ENCODE results near the gene CYSLTR1.
"Not testable (repeated sequence)": the region's sequence is repeated elsewhere in the genome, so short reads cannot be mapped to it uniquely, and the experiment has no call there.

CYSLTR1 gene

GRCh38 chrX:78303086-78303485, 24.3 kb downstream of the CYSLTR1 start:
- no peak overlapping the region for H3K27ac ChIP-seq (ENCODE audit: low read length)
- H3K9me3 ChIP-seq (replicated peaks; ENCODE audit: insufficient read depth, low read length), result no peaks in the 10 kb centered on the region
- H3K27me3 ChIP-seq (replicated peaks; ENCODE audit: insufficient read depth, low read length), result no peaks in the 10 kb centered on the region
- H4K20me1 ChIP-seq (ENCODE audit: insufficient read depth, low read length), result no peaks in the 10 kb centered on the region
- H3K36me3 ChIP-seq (replicated peaks; ENCODE audit: insufficient read depth, low read length), result no peaks in the 10 kb centered on the region
- no peak overlapping the region for H3K4me3 ChIP-seq (ENCODE audit: low read length)
- H3K79me2 ChIP-seq (ENCODE audit: low read length), result peaks cover 29% of the 10 kb centered on the region
- TF ChIP-seq EZH2 (optimal IDR thresholded peaks at IDR 0.05; ENCODE audit: low read depth, low read length), result no peak
- TF ChIP-seq CTCF (IDR thresholded peaks at IDR 0.05; ENCODE audit: low read length), result no peak
- no peak for TF ChIP-seq EZH2phosphoT487 (IDR thresholded peaks at IDR 0.05; ENCODE audit: low read length)
- DNase-seq, result no peak
- no peaks in the 10 kb centered on the region for H3F3A ChIP-seq (ENCODE audit: insufficient read depth, low read length)
- H3K4me2 ChIP-seq (ENCODE audit: low read depth, low read length), result no peak overlapping the region
- no peak overlapping the region for H3K9ac ChIP-seq (ENCODE audit: low read length)
- H3K4me1 ChIP-seq (ENCODE audit: low read length), result no peaks in the 10 kb centered on the region
- H2AFZ ChIP-seq (ENCODE audit: low read length), result no peak overlapping the region
- H3K9me2 ChIP-seq (replicated peaks; ENCODE audit: insufficient read depth, low read length), result no peaks in the 10 kb centered on the region

- H3K79me2 ChIP-seq (ENCODE audit: low read length), result peaks cover 12% of the 10 kb centered on the region; the same call in 1 of the 2 replicates
- not testable (repeated sequence) for H3K4me1 ChIP-seq (ENCODE audit: low read length); H3K4me2 ChIP-seq (ENCODE audit: low read depth, low read length); H3K27ac ChIP-seq (ENCODE audit: low read length); H3K9ac ChIP-seq (ENCODE audit: low read length); H3K4me3 ChIP-seq (ENCODE audit: low read length); H3K9me2 ChIP-seq (replicated peaks; ENCODE audit: insufficient read depth, low read length); DNase-seq; H2AFZ ChIP-seq (ENCODE audit: low read length); H3F3A ChIP-seq (ENCODE audit: insufficient read depth, low read length); H3K9me3 ChIP-seq (replicated peaks; ENCODE audit: insufficient read depth, low read length); H3K27me3 ChIP-seq (replicated peaks; ENCODE audit: insufficient read depth, low read length); H3K36me3 ChIP-seq (replicated peaks; ENCODE audit: insufficient read depth, low read length); H4K20me1 ChIP-seq (ENCODE audit: insufficient read depth, low read length)
Measured at GRCh38 chrX:78300933-78301332, 26.5 kb downstream of the CYSLTR1 start.

GRCh38 chrX:78283511-78283910, 43.9 kb downstream of the CYSLTR1 start:
- no peaks in the 10 kb centered on the region for H3F3A ChIP-seq (ENCODE audit: insufficient read depth, low read length)
- no peak overlapping the region for H3K4me3 ChIP-seq (ENCODE audit: low read length)
- H3K9ac ChIP-seq (ENCODE audit: low read length), result no peak overlapping the region
- H3K9me2 ChIP-seq (replicated peaks; ENCODE audit: insufficient read depth, low read length), result no peaks in the 10 kb centered on the region
- TF ChIP-seq EZH2phosphoT487 (IDR thresholded peaks at IDR 0.05; ENCODE audit: low read length) (no peak), CTCF (IDR thresholded peaks at IDR 0.05; ENCODE audit: low read length) (no peak), EZH2 (optimal IDR thresholded peaks at IDR 0.05; ENCODE audit: low read depth, low read length) (no peak)
- H3K4me2 ChIP-seq (ENCODE audit: low read depth, low read length), result no peak overlapping the region
- H3K27ac ChIP-seq (ENCODE audit: low read length), result no peak overlapping the region
- no peaks in the 10 kb centered on the region for H3K36me3 ChIP-seq (replicated peaks; ENCODE audit: insufficient read depth, low read length)
- H4K20me1 ChIP-seq (ENCODE audit: insufficient read depth, low read length), result no peaks in the 10 kb centered on the region
- H3K9me3 ChIP-seq (replicated peaks; ENCODE audit: insufficient read depth, low read length), result no peaks in the 10 kb centered on the region
- H3K27me3 ChIP-seq (replicated peaks; ENCODE audit: insufficient read depth, low read length), result no peaks in the 10 kb centered on the region
- no peak overlapping the region for H2AFZ ChIP-seq (ENCODE audit: low read length)
- no peaks in the 10 kb centered on the region for H3K79me2 ChIP-seq (ENCODE audit: low read length)
- no peaks in the 10 kb centered on the region for H3K4me1 ChIP-seq (ENCODE audit: low read length)
- no peak for DNase-seq

- no peak overlapping the region for H3K9ac ChIP-seq (ENCODE audit: low read length)
- TF ChIP-seq EZH2 (optimal IDR thresholded peaks at IDR 0.05; ENCODE audit: low read depth, low read length), result no peak
- TF ChIP-seq CTCF (IDR thresholded peaks at IDR 0.05; ENCODE audit: low read length), result no peak
- TF ChIP-seq EZH2phosphoT487 (IDR thresholded peaks at IDR 0.05; ENCODE audit: low read length), result no peak
- no peak overlapping the region for H2AFZ ChIP-seq (ENCODE audit: low read length)
- no peak for DNase-seq
- no peaks in the 10 kb centered on the region for H3F3A ChIP-seq (ENCODE audit: insufficient read depth, low read length)
- H4K20me1 ChIP-seq (ENCODE audit: insufficient read depth, low read length), result no peaks in the 10 kb centered on the region
- H3K79me2 ChIP-seq (ENCODE audit: low read length), result no peaks in the 10 kb centered on the region
- H3K9me2 ChIP-seq (replicated peaks; ENCODE audit: insufficient read depth, low read length), result no peaks in the 10 kb centered on the region
- no peak overlapping the region for H3K4me2 ChIP-seq (ENCODE audit: low read depth, low read length)
- H3K4me3 ChIP-seq (ENCODE audit: low read length), result no peak overlapping the region
- H3K9me3 ChIP-seq (replicated peaks; ENCODE audit: insufficient read depth, low read length), result no peaks in the 10 kb centered on the region
- H3K27ac ChIP-seq (ENCODE audit: low read length), result no peak overlapping the region
- H3K27me3 ChIP-seq (replicated peaks; ENCODE audit: insufficient read depth, low read length), result no peaks in the 10 kb centered on the region
- H3K36me3 ChIP-seq (replicated peaks; ENCODE audit: insufficient read depth, low read length), result no peaks in the 10 kb centered on the region
- H3K4me1 ChIP-seq (ENCODE audit: low read length), result no peaks in the 10 kb centered on the region
Measured at GRCh38 chrX:78237127-78237526, 90.3 kb downstream of the CYSLTR1 start.

- not testable (repeated sequence) for H3K9ac ChIP-seq (ENCODE audit: low read length); H3K4me2 ChIP-seq (ENCODE audit: low read depth, low read length); H3K4me3 ChIP-seq (ENCODE audit: low read length)
Measured at GRCh38 chrX:78226047-78226446, 101.4 kb downstream of the CYSLTR1 start.

More at GRCh38 chrX:78226047-78226446, 101.4 kb downstream of the CYSLTR1 start:
- H3K27me3 ChIP-seq (replicated peaks; ENCODE audit: insufficient read depth, low read length); H3K79me2 ChIP-seq (ENCODE audit: low read length); H4K20me1 ChIP-seq (ENCODE audit: insufficient read depth, low read length); DNase-seq; H2AFZ ChIP-seq (ENCODE audit: low read length); H3K36me3 ChIP-seq (replicated peaks; ENCODE audit: insufficient read depth, low read length); H3K9me3 ChIP-seq (replicated peaks; ENCODE audit: insufficient read depth, low read length); H3K27ac ChIP-seq (ENCODE audit: low read length); H3K4me1 ChIP-seq (ENCODE audit: low read length); H3K9me2 ChIP-seq (replicated peaks; ENCODE audit: insufficient read depth, low read length); H3F3A ChIP-seq (ENCODE audit: insufficient read depth, low read length): not testable (repeated sequence)

Data from MM.1S (cell line).